Esophagus muscularis mucosa (tissue), 3 donors: ENCODE data around the gene SF3B1.

Experiments
- CTCF ChIP-seq, 3 experiments: fragments of 200-600 bp in 2 of 3; fragments of 450-650 bp in 1 of 3; sonication (generic) in 2 of 3; IDR thresholded peaks; one replicate each; pipeline ENCODE4 v1.5.1; 2017 to 2019; ENCODE audit warnings: antibody characterized with exemption in 3 of 3, mild to moderate bottlenecking in 2 of 3, moderate library complexity in 1 of 3
- POLR2AphosphoS5 ChIP-seq, 2 donors: sonication (generic); formaldehyde crosslinking; IDR thresholded peaks; one replicate each; pipeline ENCODE4 v1.6.1; 2017; ENCODE audit warnings: antibody characterized with exemption in 2 of 2

- no peak for TF ChIP-seq POLR2AphosphoS5 (IDR thresholded peaks at IDR 0.05)
- TF ChIP-seq CTCF (IDR thresholded peaks at IDR 0.05): no peak
Observed at GRCh38 chr2:197427986-197428385, 6.8 kb downstream of the SF3B1 start.
